GM12874 (cell line): ENCODE data around the gene CARNS1.

Experiments used
- TF ChIP-seq, protein P1 (sequence below): IDR thresholded peaks from 2 replicates; pipeline ENCODE4 v1.5.1; 2011; ENCODE audit warnings: low read depth, mild to moderate bottlenecking, control low read depth, low read length, moderate library complexity; ENCODE audit not compliant: insufficient read depth

CARNS1 gene

DNA sequence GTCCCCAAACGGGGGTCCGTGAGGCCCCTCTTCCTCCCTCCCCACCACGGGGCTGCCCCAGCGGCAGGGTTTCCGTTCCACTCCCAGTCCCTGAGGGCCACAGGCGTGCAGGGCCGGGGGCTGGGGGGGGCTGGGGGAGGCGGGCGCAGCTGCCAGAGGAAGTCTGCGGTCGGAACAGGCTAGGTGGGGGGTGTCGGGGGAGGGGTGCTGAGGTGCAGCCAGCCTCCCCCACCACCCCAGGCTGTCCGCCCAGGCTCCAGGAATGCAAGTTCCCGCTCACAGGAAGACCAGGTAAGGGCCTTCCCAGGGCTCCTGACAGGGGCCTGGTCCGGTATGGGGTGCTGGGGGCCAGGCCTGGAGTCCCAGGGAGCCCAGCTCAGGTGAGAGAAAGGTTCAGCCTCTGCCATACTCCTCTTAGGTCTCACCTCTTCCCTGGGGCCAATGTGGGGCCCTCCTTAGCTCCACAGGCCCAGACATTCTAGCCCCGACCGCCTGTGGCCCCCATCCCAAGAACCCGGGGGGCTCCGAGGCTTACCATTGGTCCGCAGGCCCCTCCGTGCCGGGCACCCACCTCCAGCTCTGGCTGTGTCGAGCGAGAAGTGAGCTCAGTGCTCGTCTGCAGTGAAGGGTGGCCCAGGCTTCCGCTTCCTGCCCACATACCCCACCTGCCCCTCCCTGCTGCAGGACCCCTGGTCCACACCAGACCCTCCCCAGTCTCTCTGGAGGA is 21.8 kb downstream of the CARNS1 start, which contains the start of gene PTPRCAP:
Gene PTPRCAP, minus strand, starts transcription at position 601 of the 727 bp plus-strand sequence. Its CDS starts 63 bp downstream, at position 538.
- TF ChIP-seq, protein P1, sequence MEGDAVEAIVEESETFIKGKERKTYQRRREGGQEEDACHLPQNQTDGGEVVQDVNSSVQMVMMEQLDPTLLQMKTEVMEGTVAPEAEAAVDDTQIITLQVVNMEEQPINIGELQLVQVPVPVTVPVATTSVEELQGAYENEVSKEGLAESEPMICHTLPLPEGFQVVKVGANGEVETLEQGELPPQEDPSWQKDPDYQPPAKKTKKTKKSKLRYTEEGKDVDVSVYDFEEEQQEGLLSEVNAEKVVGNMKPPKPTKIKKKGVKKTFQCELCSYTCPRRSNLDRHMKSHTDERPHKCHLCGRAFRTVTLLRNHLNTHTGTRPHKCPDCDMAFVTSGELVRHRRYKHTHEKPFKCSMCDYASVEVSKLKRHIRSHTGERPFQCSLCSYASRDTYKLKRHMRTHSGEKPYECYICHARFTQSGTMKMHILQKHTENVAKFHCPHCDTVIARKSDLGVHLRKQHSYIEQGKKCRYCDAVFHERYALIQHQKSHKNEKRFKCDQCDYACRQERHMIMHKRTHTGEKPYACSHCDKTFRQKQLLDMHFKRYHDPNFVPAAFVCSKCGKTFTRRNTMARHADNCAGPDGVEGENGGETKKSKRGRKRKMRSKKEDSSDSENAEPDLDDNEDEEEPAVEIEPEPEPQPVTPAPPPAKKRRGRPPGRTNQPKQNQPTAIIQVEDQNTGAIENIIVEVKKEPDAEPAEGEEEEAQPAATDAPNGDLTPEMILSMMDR: no peak

DNA sequence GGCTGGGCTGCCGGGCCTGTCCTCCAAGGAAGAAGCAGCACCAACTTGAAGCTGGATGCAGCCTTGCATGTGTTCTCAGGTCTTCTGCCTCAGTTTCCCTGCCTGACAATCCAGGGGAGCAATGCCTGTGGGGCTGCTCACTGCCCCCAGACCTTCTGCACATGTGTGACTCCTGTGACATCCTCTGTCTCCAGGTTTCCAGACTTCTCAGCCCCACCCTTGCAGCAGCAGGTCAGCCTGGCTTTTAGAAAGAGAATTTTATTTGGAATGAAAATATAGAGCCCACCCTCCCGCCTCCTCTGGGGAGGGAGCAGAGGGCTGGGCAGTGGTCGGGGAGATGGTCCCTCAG is 22.3 kb downstream of the CARNS1 start:
- TF ChIP-seq, protein P1: no peak

DNA sequence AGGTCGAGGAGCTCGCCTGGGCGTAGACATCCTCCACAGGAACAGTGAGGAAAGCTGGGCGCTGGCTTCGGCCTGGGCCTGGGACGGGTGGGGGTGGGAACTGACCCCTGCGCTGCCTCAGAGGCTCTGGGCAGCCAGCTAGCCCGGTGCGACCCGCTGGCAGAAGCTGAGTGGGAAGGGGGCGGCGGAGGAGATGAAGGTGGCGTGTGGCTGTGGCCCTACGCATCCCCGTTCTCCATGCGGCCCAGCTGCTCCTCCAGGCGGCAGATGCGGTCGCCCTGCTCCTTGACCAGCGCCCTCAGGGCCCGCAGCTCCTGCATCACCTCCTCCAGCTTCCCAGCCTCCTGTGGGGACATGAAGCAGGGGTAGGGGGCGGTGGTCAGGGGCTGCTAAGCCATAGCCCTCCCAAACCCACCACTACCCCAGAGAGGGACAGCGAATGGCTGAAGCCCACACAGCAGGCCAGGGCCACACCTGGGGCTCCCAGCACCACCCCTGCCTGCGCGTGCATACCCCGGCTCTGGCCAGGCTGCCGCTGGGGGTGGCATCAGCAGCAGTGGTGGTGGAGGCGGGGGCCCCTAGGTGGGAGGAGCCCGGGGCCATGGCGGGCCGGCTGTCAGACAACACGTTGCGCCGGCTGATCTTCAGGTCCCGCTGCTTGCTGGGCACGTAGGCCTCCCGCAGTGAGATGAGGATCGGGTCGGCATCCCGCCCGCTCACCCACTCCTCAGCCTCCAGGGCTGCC is 22.9 kb downstream of the CARNS1 start:
- TF ChIP-seq, protein P1: no peak

DNA sequence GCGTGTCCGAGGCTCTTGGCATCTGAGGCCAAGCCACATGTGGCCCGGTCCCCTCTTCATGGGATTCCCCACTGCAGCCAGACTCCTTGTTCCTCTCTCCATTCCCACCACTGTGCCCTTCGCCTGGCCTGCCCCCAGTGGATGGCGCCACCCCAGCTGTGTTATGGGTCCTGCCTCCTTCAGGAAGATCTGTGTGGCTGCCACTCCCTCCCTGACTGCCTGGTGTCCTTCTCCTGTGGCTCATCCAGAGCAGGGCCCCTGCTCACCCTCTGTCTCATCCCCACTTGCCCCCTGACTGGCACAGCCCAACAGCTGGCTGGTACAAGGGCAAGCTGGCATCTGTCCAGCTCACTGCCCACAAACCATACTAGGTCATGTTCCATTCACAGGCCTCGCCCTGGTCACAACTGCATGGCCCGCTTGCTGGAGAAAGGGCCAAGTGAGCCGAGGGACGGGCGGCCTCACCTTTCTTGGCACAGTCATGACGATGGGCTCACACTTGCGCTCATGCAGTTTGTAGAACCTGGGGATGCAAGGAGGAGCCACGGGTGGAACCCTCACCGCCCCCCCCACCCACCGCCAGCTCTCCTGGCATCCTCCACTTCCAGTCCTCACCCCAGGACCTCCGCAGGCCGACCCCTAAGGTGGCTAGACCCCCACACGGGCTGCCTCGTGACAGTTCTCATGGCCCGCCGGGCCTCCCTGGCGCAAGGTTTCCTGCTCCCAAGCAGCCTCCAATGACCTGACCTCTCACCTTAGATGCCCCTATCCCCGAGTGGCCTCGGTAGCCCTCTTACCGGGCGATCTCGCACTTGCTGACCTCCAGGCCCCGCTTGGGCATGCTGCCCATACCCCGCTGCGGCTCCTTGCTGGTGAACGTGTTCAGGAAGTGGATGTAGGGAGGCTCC is 24.1 kb downstream of the CARNS1 start:
- TF ChIP-seq, protein P1: peak; percentile 43

DNA sequence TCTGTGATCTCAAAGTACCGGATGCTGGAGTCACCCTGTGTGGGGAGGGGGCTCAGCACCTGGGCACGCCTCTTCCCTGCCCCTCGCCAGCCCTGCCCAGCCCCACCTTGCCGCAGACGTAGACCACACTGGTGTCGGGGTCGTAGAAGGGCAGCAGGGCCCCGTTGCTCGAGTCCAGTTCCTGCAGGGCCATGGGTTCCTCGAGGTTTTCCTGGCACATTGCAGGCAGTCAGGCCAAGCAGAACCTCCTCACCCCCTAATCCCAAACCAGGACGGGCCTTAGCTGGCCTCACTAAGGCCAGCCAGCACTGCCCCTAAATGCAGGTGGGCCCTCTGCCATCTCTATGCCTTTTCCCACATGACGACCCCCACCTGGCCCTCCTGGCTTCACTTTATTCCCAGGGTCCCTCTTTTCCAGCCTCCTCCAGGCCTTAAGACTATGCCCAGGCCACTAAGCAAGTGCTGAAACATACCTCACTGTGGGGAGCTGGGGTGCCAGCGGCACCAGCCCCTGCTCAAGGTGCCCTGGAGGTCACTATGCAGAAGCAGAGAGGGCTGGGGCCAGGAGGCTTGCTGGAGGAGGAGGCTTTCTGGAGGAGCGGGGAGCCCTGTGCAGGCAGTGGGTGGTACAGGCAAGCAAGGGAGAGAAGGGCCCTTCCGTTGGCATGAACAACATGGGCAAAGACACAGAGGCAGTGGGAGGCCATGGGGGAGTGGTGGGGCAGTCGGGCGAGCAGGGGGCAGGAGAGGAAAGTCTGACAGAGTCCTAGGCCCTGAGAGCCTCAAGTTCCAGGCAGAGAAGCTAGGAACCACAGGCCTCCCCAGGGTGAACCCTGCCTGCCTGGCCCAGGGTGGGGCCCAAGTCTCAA is 25.0 kb downstream of the CARNS1 start:
- TF ChIP-seq, protein P1: no peak

DNA sequence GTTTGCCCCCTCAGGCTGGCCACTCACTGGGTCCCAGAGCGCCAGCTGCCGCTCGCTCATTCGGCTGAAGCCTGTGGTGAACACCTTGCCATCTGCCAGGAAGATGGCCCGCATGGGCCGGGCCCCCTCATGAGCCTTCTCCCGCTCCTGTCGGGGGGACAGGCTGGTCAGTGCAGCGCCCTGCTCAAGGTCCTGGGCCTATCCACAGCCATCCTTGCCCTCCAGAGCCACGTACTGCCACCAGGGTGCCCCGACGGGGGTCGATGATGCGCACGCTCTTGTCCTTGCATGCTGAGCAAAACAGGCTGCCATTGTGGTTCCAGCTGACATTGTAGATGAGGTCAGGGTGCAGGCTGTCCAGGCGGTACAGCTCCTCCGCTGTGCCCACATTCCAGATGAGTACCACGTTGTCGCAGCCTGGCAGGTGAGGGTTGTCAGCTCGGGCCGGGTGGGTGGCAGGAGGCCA is 25.7 kb downstream of the CARNS1 start:
- TF ChIP-seq, protein P1: no peak
